ENCODE results near the gene EXD2.

GRCh38 chr14:69171569-69171968 is 19.7 kb upstream of the EXD2 start:
- TF ChIP-seq EZH2 (IDR thresholded peaks at IDR 0.05) (no peak), POLR2AphosphoS5 (IDR thresholded peaks at IDR 0.05; ENCODE audit: borderline replicate concordance, low read depth, low read length) (no peak), FOXP2 (optimal IDR thresholded peaks at IDR 0.05; ENCODE audit: control extremely low read depth, extremely low read length, insufficient read depth) (no peak)

All from SK-N-MC (cell line).